Fibroblast of lung (primary cell): Measurements from ENCODE around the gene SRRM3. TPM values are rescaled to one million over a fixed set of nuclear protein-coding genes. Genes with fewer than 3 reads are reported as not detected.
A peak's percentile ranks its signal among the peaks of the same experiment; 100 is the strongest.
"Not testable (repeated sequence)": the region's sequence is repeated elsewhere in the genome, so short reads cannot be mapped to it uniquely, and the experiment has no call there.

Source experiments
- DNase-seq, 2 donors: peaks; one replicate each; pipeline versions ENCODE4 v3.0.0 to v3.0.0-alpha.2; 2010; ENCODE audit warnings: low read depth in 2 of 2
- H2AFZ ChIP-seq: 2 replicates; pipeline ENCODE4 v1.5.1; 2012; ENCODE audit warnings: low read length, control low read depth, inconsistent platforms
- H3K27ac ChIP-seq: 2 replicates; pipeline ENCODE4 v1.5.1; 2011; ENCODE audit warnings: low read length, control low read depth; ENCODE audit not compliant: insufficient read depth
- H3K27me3 ChIP-seq: 2 replicates; pipeline ENCODE4 v1.5.1; 2011; ENCODE audit warnings: mild to moderate bottlenecking, low read length; ENCODE audit not compliant: control insufficient read depth, insufficient read depth
- H3K36me3 ChIP-seq: 2 replicates; pipeline ENCODE4 v1.5.1; 2011; ENCODE audit warnings: low read length; ENCODE audit not compliant: control insufficient read depth, insufficient read depth
- H3K4me1 ChIP-seq: 2 replicates; pipeline ENCODE4 v1.5.1; 2011; ENCODE audit warnings: low read length; ENCODE audit not compliant: control insufficient read depth, insufficient read depth; ENCODE audit errors: extremely low read depth
- H3K4me2 ChIP-seq: 2 replicates; pipeline ENCODE4 v1.5.1; 2011; ENCODE audit warnings: low read length, control low read depth; ENCODE audit not compliant: insufficient read depth; ENCODE audit errors: extremely low read depth
- H3K4me3 ChIP-seq, 4 experiments: fragments of 200-600 bp in 1 of 4; sonication (generic) in 1 of 4; replicated peaks in 1 of 4; 2 replicates each; pipeline ENCODE4 v1.5.1; 2011 to 2016; ENCODE audit warnings: low read length in 4 of 4, low read depth in 3 of 4, mild to moderate bottlenecking in 3 of 4, control low read depth in 2 of 4, inconsistent platforms in 1 of 4, mixed read lengths in 1 of 4; ENCODE audit not compliant: insufficient read depth in 1 of 4; ENCODE audit errors: control extremely low read depth in 1 of 4
- H3K79me2 ChIP-seq: 2 replicates; pipeline ENCODE4 v1.5.1; 2012; ENCODE audit warnings: mild to moderate bottlenecking, low read length, inconsistent platforms; ENCODE audit not compliant: control insufficient read depth, insufficient read depth
- H3K9ac ChIP-seq: 2 replicates; pipeline ENCODE4 v1.5.1; 2011; ENCODE audit warnings: mild to moderate bottlenecking, low read length, control low read depth; ENCODE audit not compliant: insufficient read depth
- H3K9me3 ChIP-seq: 2 replicates; pipeline ENCODE4 v1.5.1; 2012; ENCODE audit warnings: low read depth, low read length; ENCODE audit not compliant: control insufficient read depth, insufficient read depth
- H4K20me1 ChIP-seq: 2 replicates; pipeline ENCODE4 v1.5.1; 2011; ENCODE audit warnings: low read length; ENCODE audit not compliant: control insufficient read depth, insufficient read depth; ENCODE audit errors: extremely low read depth
- EZH2 ChIP-seq: IDR thresholded peaks from 2 replicates; pipeline ENCODE4 v1.5.1; 2012; ENCODE audit warnings: low read length, control low read depth, mild to moderate bottlenecking; ENCODE audit errors: missing control alignments
- polyA minus RNA-seq: library from RNA; depleted of rRNA, polyadenylated mRNA; stranded (reverse); fragments of >200 nt; gene quantifications from 2 replicates; pipeline ENCODE4 v1.2.3, GENCODE V29; 2011; ENCODE audit warnings: low replicate concordance
- polyA plus RNA-seq, 2 donors: library from polyadenylated mRNA; depleted of rRNA in 1 of 2; stranded (reverse) in 1 of 2; unstranded in 1 of 2; fragments of >200 nt; gene quantifications; 2 replicates each; pipeline ENCODE4 v1.2.1, GENCODE V29; 2011 to 2012; ENCODE audit warnings: missing spikeins in 1 of 2
- total RNA-seq: library from RNA; depleted of rRNA; stranded (reverse); fragments of >200 nt; gene quantifications from 2 replicates; pipeline ENCODE4 v1.2.1, GENCODE V29; 2014
- TF ChIP-seq, protein P1 (sequence below), 2 donors: IDR thresholded peaks in 1 of 2; conservative IDR thresholded peaks in 1 of 2; 1 replicate in 1 of 2; 2 replicates in 1 of 2; pipeline ENCODE4 v1.5.1; 2011 to 2012; ENCODE audit warnings: low read length in 2 of 2, control low read depth in 1 of 2, inconsistent platforms in 1 of 2, low read depth in 1 of 2, mild to moderate bottlenecking in 1 of 2

The SRRM3 gene, protein sequence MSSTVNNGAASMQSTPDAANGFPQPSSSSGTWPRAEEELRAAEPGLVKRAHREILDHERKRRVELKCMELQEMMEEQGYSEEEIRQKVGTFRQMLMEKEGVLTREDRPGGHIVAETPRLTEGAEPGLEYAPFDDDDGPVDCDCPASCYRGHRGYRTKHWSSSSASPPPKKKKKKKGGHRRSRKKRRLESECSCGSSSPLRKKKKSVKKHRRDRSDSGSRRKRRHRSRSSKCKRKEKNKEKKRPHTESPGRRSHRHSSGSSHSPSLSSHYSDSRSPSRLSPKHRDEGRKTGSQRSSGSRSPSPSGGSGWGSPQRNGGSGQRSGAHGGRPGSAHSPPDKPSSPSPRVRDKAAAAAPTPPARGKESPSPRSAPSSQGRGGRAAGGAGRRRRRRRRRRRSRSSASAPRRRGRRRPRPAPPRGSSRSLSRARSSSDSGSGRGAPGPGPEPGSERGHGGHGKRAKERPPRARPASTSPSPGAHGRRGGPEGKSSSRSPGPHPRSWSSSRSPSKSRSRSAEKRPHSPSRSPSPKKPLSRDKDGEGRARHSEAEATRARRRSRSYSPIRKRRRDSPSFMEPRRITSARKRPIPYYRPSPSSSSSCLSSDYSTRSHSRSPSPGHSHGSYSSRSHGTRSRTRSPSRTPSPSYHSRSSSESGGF
- 1.0 and 1.7 TPM in 2 replicates for total RNA-seq
- polyA plus RNA-seq = 0.40 and 1.2 TPM in 2 replicates
- 0.58 and 2.3 TPM in 2 replicates for polyA plus RNA-seq (2012)
- polyA minus RNA-seq = 0.79 and 2.4 TPM in 2 replicates

DNA sequence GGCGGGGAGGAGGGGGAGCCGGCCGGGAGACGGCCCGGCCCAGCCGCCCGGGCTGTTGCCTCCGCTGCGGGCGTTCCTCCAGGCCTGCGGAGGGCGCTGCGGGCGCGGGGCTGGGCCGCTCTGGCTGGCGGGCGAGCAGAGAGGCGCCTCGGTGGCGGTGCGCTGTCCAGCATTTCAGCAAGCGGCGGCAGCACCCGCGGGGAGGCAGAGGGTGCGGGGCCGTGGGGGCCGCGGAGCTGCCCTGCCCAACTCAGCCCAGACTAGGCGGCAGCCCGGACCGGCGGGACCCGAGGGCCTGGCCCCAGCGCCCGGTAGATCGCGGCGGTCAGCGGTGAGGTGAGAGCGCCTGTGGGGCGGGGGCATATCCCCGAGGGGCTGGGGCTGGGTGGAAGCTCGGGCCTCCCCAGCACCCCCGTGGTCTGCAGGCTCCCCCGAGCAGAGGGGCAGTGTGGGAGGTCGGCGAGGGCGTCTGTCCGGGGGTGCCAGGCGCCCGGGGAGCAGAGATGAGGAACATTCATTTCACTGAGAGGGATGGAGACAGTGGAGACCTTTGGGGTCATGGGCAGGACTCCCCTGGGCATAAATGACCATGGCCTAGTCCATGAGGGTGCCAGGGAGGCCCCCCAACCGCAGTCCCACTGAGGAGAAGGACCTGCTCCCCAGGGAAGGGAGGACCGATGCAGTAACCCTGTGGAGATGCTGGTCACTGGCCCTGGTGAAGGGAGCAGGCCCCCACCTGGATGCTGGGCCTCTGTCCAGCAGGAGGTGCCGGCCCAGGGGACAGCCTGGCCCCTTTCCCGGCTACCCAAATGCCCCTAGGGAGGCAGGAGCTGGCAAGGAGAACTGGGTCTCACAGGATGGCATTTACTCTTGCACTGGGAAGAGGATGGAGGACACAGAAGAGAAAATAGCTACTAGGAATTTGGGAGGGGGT lies at the start of gene SRRM3:
TSS of gene SRRM3 (plus strand) at position 165 of the 934 bp plus-strand sequence. CDS start 33,171 bp downstream, outside the sequence.
- no peak within 1 kb of the TSS for H3K4me2 ChIP-seq
- no peaks in the 10 kb centered on the region for H3K36me3 ChIP-seq
- no peaks in the 10 kb centered on the region for H3K27me3 ChIP-seq
- peak; percentile 73 to 75 for DNase-seq
- H3K9ac ChIP-seq = no peak within 1 kb of the TSS
- H2AFZ ChIP-seq = no peak within 1 kb of the TSS
- no peak within 1 kb of the TSS for H3K27ac ChIP-seq
- H3K4me3 ChIP-seq = no peak within 1 kb of the TSS
- no peaks in the 10 kb centered on the region for H4K20me1 ChIP-seq
- no peak for TF ChIP-seq EZH2
- TF ChIP-seq, protein P1, sequence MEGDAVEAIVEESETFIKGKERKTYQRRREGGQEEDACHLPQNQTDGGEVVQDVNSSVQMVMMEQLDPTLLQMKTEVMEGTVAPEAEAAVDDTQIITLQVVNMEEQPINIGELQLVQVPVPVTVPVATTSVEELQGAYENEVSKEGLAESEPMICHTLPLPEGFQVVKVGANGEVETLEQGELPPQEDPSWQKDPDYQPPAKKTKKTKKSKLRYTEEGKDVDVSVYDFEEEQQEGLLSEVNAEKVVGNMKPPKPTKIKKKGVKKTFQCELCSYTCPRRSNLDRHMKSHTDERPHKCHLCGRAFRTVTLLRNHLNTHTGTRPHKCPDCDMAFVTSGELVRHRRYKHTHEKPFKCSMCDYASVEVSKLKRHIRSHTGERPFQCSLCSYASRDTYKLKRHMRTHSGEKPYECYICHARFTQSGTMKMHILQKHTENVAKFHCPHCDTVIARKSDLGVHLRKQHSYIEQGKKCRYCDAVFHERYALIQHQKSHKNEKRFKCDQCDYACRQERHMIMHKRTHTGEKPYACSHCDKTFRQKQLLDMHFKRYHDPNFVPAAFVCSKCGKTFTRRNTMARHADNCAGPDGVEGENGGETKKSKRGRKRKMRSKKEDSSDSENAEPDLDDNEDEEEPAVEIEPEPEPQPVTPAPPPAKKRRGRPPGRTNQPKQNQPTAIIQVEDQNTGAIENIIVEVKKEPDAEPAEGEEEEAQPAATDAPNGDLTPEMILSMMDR (conservative IDR thresholded peaks at IDR 0.05 in 1 of 2, IDR thresholded peaks at IDR 0.05 in 1 of 2; ENCODE audit: low read depth in 1 of 2, low read length in 2 of 2) = peak; percentile 42 to 46
- H3K9me3 ChIP-seq = no peaks in the 10 kb centered on the region
- no peaks in the 10 kb centered on the region for H3K79me2 ChIP-seq
- H3K4me1 ChIP-seq = no peaks in the 10 kb centered on the region

DNA sequence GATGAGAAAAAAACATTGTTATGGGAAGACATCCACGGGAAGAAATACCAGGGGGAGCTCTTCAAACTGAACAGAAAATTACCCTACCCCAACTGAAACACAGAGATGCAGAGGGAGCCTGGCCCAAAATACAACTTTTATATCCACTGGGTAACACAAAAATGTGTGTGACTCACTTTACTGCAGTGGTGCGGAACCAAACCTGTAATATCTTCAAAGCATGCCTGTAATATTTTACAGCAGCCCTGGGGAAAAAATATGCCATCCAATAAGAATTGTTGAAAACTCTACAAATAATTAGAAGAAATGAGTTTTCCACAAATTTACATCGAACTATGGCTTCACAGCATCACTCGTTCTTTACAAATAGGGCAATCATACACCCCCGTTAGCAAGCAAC lies 49.8 kb upstream of the SRRM3 start:
- TF ChIP-seq, protein P1 (conservative IDR thresholded peaks at IDR 0.05 in 1 of 2, IDR thresholded peaks at IDR 0.05 in 1 of 2; ENCODE audit: low read depth in 1 of 2, low read length in 2 of 2) = no peak
- TF ChIP-seq EZH2 = no peak
- Histone ChIP-seq H3K36me3 (no peaks in the 10 kb centered on the region), H3K27me3 (peaks cover 5% of the 10 kb centered on the region), H3K27ac (no peak overlapping the region), H2AFZ (no peak overlapping the region), H4K20me1 (no peaks in the 10 kb centered on the region), H3K9ac (no peak overlapping the region), H3K79me2 (no peaks in the 10 kb centered on the region), H3K4me2 (no peak overlapping the region), H3K4me3 (no peak overlapping the region), H3K4me1 (no peaks in the 10 kb centered on the region), H3K9me3 (no peaks in the 10 kb centered on the region)
- DNase-seq = no peak

DNA sequence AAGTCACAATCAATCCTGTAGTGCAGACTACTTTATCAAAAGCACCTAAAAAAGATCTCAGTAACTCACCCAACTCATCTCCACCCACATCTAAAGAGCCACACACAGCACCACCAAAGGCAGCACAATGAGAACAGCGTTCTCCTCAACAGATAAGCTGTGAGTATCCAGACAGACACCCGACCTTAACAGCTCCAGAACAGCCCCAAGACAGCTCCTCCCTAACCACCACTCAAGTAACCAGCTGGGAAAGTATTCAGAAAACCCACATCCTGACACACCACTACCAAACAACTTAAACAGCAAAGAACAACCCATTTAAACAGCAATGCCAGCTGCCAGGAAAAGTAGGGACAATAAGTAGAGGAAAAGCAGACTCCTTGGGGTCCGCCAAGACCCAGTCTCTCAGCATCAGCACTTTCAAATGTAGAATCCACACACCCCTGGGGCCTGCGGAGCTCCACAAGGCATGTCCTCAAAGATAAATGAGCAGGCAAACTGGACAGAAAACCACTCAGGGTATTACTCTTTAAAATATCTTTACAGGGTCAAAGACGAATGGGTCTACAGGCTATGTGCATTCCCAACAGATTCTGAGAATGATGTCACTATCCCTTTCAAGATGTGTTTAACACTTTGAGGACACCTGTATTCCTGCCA lies 48.0 kb upstream of the SRRM3 start:
- H3K4me1 ChIP-seq, H4K20me1 ChIP-seq, H3K27me3 ChIP-seq, H3K4me2 ChIP-seq, H3K27ac ChIP-seq, H3K79me2 ChIP-seq, H2AFZ ChIP-seq, H3K9me3 ChIP-seq, H3K9ac ChIP-seq, H3K4me3 ChIP-seq, H3K36me3 ChIP-seq: not testable (repeated sequence)
- DNase-seq = peak in 1 of 2 donors; percentile 76
